ENCODE results near the gene CLDN15.

CLDN15 gene

DNA sequence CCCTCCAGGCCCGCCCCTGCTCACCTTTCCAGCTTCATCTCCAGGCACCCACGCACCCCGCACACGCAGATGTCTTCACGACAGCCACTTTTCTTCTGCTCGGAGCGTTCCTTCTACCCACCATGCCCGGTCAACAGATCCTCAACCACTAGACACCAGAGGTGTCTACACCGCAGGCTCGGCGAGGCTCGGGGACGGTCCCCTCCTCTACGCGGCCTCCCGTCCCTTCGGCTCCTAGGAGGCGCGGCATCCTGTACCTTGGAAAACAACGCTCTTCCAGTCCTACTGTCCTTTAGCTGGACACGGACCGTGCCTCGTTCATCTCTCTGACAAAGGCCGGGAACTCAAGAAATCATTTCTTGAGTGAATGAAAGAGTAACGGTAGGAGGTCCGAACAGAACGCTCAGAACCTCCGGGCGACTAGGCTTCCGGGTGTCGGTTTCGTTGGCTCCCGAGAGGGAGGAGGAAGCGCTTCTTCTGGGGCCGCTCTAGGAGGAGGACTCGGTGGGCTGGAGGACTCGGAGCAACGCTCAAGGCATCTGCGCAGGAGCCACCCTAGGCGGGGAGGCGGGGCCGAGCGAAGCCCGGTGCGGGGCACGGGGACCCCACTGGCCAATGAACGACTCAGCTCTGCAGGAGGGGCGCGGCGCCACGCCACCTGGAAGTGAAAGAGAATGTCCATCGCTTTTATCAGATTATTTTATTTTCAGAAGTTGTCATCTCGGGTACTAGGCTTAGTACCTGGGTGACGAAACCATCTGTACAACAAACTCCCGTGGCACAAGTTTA, 14.5 kb upstream of the CLDN15 start:
- peak; percentile 88 for DNase-seq (ENCODE audit: low read depth)
- H3K4me3 ChIP-seq (ENCODE audit: control insufficient read depth, low read depth, low read length): peak overlapping the region; percentile 71
- TF ChIP-seq, protein P1, sequence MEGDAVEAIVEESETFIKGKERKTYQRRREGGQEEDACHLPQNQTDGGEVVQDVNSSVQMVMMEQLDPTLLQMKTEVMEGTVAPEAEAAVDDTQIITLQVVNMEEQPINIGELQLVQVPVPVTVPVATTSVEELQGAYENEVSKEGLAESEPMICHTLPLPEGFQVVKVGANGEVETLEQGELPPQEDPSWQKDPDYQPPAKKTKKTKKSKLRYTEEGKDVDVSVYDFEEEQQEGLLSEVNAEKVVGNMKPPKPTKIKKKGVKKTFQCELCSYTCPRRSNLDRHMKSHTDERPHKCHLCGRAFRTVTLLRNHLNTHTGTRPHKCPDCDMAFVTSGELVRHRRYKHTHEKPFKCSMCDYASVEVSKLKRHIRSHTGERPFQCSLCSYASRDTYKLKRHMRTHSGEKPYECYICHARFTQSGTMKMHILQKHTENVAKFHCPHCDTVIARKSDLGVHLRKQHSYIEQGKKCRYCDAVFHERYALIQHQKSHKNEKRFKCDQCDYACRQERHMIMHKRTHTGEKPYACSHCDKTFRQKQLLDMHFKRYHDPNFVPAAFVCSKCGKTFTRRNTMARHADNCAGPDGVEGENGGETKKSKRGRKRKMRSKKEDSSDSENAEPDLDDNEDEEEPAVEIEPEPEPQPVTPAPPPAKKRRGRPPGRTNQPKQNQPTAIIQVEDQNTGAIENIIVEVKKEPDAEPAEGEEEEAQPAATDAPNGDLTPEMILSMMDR (IDR thresholded peaks at IDR 0.05; ENCODE audit: control insufficient read depth, insufficient read depth, low read depth, low read length, missing control alignments): no peak

DNA sequence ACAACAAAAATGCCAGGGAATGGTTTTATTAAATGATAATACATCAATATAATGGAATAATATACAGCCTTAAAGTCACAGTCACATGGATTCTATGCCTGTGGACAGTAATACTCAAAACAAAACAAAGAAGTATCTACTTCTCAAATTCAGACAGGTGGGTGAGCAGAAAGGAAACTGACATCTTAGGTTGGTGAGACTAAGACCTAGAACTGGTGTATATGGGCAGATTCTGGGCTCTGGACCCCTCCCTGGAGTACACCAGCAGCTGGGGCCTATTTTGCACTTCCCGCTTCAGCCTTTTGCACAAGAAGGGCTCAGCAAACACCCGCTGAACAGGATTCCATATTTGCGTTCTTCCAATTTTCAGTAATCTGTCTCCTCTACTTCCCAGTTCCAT, 12.7 kb upstream of the CLDN15 start:
- H3K4me3 ChIP-seq (ENCODE audit: control insufficient read depth, low read depth, low read length): no peak overlapping the region
- TF ChIP-seq, protein P1 (IDR thresholded peaks at IDR 0.05; ENCODE audit: control insufficient read depth, insufficient read depth, low read depth, low read length, missing control alignments): no peak

DNA sequence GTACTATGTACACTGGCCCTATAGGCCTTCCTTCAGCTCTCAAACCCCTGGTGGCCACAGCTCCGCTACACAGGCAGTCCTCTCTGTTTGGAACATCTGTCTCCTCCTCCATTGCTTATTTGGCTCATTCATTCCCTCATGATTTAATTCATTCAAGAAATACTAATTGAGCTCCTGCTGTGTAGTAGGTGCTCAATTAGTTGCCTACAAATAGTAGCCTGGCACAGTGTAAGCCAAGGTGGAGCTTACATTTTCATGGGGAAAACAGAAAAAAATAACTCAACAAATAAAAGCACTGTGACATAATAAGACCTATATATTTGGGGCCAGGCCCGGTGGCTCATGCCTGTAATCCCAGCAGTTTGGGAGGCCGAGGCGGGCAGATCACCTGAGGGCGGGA, 10.7 kb upstream of the CLDN15 start:
- DNase-seq (ENCODE audit: low read depth): no peak
- H3K4me3 ChIP-seq (ENCODE audit: control insufficient read depth, low read depth, low read length): no peak overlapping the region
- TF ChIP-seq, protein P1 (IDR thresholded peaks at IDR 0.05; ENCODE audit: control insufficient read depth, insufficient read depth, low read depth, low read length, missing control alignments): no peak

More for the DNA sequence above, 12.7 kb upstream of the CLDN15 start:
- DNase-seq (ENCODE audit: low read depth): no peak

DNA sequence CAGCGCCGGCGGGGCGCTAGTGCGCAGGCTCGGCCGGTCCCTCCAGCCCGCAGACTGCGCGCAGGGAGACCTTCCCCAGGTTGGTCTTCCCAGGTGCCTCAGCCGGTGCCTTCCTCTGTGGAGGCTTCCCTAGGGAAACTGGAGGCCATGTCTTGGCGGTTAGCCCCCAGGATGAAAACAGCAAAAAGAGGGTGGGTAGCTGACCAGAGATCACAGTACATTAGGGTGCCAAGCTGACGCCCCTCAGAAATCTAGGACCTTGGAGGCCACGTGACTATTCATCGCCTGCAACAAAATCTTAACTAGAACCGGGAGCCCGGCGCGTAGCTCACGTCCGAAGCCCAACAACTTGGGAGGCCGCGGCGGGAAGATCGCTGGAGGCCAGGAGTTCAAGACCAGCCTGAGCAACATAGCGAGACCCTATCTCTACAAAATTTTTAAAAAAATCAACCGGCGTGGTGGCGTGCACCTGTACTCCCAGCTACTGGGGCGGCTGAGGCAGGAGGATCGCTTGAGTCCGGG, 7.6 kb upstream of the CLDN15 start:
- DNase-seq (ENCODE audit: low read depth): no peak
- TF ChIP-seq, protein P1 (IDR thresholded peaks at IDR 0.05; ENCODE audit: control insufficient read depth, insufficient read depth, low read depth, low read length, missing control alignments): no peak
- H3K4me3 ChIP-seq (ENCODE audit: control insufficient read depth, low read depth, low read length): peak overlapping the region; percentile 98

DNA sequence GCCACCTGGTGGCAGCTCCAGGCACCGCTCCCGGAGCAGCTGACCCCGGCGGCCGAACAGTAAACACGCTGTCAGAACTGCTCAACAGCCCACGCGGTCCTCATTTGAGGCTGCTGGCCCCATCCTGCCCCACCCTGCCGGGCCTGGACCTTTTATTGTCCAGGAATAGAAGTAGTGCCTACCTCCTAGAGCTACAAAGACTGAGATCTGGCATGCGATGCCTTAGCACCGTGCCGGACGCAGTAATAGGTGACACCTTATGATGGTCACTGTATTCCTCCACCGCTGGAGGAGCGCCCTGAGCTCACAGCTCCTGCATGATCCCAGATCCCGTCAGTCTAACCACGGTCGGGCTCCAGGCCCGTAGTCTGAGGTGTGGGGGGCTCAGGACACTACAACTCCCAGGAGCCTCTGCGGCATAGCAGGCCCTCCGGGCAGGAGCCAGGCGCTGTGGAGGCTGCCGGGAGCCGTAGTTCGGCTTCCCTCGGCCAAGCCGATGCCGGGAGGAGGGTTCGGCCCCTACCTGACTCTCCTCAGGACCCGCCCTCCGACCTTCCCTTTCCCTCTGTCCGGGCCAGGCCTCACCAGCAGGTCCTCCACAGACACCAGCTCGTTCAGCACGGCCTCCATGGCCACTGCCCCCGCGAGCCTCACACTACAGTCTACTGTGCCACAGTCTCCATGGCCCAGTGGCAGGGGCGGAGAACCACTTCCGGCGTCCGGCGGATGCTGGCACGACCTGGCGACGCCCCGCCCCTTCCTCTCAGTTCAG, 7.0 kb upstream of the CLDN15 start, which contains the start of gene FIS1:
TSS of gene FIS1 (minus strand) at position 707 of the 772 bp plus-strand sequence. CDS start at position 630, 77 bp downstream.
- TF ChIP-seq, protein P1 (IDR thresholded peaks at IDR 0.05; ENCODE audit: control insufficient read depth, insufficient read depth, low read depth, low read length, missing control alignments): peak; percentile 93
- H3K4me3 ChIP-seq (ENCODE audit: control insufficient read depth, low read depth, low read length): peak within 1 kb of the TSS; percentile 98
- peak; percentile 51 for DNase-seq (ENCODE audit: low read depth)

DNA sequence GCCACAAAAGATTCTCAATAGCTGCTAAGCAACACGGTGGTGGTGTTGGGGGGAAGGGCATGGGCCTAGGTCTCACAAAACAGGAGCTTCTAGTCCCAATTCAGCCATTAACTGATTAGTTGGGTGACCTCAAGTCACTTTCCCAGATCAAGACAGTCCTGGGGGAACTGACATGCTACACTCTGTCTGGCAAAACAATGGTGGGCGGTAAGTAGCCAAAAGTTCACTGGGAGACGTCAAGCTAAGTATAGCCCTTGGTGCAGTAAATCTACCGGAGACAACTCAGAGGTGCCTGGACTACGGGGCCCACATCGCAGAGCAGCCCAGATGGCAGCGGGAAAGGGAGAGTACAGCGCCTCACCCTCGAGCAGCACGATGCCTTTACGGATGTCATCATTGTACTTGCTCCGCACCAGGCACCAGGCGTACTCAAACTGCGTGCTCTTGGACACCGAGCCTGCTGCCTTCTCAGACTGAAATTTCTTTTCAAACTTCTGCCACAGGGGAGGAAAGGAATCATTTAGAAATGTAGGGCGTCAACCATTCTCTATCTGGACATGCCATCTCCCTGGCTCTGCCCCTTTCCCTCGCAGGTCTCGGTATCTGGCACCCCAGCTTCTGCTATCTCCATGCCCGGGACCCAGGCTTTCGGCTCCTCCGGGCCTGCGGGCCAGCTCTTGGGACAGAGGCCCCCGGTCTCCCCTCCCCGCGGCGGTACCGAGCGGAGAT, 6.2 kb upstream of the CLDN15 start:
- no peak for DNase-seq (ENCODE audit: low read depth)
- TF ChIP-seq, protein P1 (IDR thresholded peaks at IDR 0.05; ENCODE audit: control insufficient read depth, insufficient read depth, low read depth, low read length, missing control alignments): no peak
- peak overlapping the region; percentile 98 for H3K4me3 ChIP-seq (ENCODE audit: control insufficient read depth, low read depth, low read length)

Data from AG09309 (cell line).